Kidney epithelial cell (primary cell): ENCODE data around the gene ZC3H7B. TPM values are rescaled to one million over a fixed set of nuclear protein-coding genes. Genes with fewer than 3 reads are reported as not detected.
"Not testable (repeated sequence)": the region's sequence is repeated elsewhere in the genome, so short reads cannot be mapped to it uniquely, and the experiment has no call there.

Experiments used
- DNase-seq: peaks from one replicate; pipeline ENCODE4 v3.0.0-alpha.2; 2010; ENCODE audit warnings: low read depth
- H3K27me3 ChIP-seq: 2 replicates; pipeline ENCODE4 v1.6.0; 2011; ENCODE audit warnings: low read length; ENCODE audit not compliant: control insufficient read depth, insufficient read depth
- H3K36me3 ChIP-seq: 2 replicates; pipeline ENCODE4 v1.5.1; 2011; ENCODE audit warnings: low read length; ENCODE audit not compliant: control insufficient read depth, insufficient read depth
- H3K4me3 ChIP-seq: 2 replicates; pipeline ENCODE4 v1.5.1; 2011; ENCODE audit warnings: low read depth, mild to moderate bottlenecking, control low read depth, low read length
- total RNA-seq: library from RNA; depleted of rRNA; stranded (reverse); fragments of >200 nt; gene quantifications from 2 replicates; pipeline ENCODE4 v1.2.3, GENCODE V29; 2015
- TF ChIP-seq, protein P1 (sequence below): IDR thresholded peaks from 2 replicates; pipeline ENCODE4 v1.5.1; 2011; ENCODE audit warnings: mild to moderate bottlenecking, moderate library complexity, low read length, control low read depth, inconsistent platforms; ENCODE audit not compliant: insufficient read depth, poor library complexity, severe bottlenecking

ZC3H7B gene
- total RNA-seq, 1 donor from 2014 or later: 57.7 TPM

DNA sequence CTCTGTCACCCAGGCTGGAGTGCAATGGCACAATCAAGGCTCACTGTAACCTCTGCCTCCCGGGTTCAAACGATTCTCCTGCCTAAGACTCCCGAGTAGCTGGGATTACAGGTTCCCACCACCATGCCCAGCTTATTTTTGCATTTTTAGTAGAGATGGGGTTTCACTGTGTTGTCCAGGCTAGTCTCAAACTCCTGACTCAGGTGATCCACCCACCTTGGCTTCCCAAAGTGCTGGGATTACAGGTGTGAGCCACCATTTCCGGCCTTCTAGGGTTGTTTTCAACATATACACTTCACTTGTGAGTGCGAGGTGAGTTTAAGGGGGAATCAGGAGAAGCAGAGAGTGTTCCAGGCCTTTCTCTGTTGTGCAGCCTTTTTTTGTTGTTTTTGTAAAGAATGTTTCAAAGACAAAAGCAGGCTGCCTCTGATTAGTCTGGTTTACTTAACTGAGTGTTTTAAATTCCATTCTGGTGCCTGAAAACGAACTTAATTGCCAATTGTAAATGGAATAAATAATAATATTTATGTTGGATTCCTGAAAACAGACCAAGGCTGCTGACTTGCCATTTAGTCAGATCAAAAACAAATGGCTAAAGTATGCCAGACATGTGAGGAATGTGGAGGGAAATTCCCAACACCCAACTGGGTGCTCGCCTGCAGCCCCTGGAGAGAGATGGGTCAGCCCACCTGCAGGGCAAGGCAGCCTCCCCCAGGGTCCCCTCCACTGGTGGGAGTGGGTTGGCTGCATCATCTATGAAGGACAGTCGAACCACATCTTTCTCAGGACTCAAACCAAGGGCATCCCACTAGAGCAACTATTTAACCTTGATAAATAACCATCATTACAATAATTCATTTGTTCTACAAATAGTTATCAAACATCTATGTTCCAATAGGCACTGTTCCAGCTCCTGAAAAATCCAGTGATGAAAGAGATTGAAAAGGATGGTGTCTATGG is 10.8 kb upstream of the ZC3H7B start:
- TF ChIP-seq, protein P1, sequence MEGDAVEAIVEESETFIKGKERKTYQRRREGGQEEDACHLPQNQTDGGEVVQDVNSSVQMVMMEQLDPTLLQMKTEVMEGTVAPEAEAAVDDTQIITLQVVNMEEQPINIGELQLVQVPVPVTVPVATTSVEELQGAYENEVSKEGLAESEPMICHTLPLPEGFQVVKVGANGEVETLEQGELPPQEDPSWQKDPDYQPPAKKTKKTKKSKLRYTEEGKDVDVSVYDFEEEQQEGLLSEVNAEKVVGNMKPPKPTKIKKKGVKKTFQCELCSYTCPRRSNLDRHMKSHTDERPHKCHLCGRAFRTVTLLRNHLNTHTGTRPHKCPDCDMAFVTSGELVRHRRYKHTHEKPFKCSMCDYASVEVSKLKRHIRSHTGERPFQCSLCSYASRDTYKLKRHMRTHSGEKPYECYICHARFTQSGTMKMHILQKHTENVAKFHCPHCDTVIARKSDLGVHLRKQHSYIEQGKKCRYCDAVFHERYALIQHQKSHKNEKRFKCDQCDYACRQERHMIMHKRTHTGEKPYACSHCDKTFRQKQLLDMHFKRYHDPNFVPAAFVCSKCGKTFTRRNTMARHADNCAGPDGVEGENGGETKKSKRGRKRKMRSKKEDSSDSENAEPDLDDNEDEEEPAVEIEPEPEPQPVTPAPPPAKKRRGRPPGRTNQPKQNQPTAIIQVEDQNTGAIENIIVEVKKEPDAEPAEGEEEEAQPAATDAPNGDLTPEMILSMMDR: no peak
- DNase-seq: peak; percentile 77
- no peak overlapping the region for H3K4me3 ChIP-seq

GRCh38 chr22:41294816-41295215 is 6.5 kb upstream of the ZC3H7B start:
- H3K27me3 ChIP-seq, DNase-seq, H3K4me3 ChIP-seq: not testable (repeated sequence)

More for the DNA sequence above, 10.8 kb upstream of the ZC3H7B start:
- Histone ChIP-seq H3K27me3 (no peaks in the 10 kb centered on the region), H3K36me3 (no peaks in the 10 kb centered on the region)

DNA sequence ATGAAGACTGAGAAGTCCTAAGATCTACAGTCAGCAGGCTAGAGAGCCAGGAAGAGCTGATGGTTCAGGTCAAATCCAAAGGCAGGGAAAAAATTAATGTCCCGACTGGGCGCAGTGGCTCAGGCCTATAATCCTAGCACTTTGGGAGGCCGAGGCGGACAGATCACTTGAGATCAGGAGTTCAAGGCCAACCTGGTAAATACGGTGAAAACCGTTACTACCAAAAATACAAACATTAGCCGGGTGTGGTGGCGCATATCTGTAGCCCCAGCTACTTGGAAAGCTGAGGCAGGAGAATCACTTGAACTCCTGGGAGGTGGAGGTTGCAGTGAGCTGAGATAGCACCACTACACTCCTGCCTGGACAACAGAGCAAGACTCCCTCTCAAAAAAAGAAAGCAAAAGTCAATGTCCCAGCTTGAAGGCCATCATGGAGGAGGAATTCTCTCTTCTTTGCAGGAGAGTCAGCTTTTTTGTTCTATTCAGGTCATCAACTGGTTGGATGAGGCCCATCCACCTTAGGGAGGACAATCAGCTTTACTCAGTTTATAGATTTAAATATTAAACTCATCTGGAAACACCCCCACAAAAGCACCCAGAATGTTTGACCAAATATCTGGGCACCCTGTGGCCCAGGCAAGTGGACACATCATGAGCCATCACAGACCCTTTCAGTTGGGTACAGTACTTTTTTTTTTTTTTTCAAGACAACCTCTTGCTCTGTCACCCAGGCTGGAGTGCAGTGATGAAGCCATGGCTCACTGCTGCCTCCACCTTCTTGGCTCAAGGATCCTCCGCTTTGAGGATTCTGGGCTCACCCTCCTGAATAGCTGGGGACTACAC is 4.3 kb upstream of the ZC3H7B start:
- Histone ChIP-seq H3K27me3 (no peaks in the 10 kb centered on the region), H3K4me3 (no peak overlapping the region)
- DNase-seq: no peak

More at GRCh38 chr22:41294816-41295215, 6.5 kb upstream of the ZC3H7B start:
- not testable (repeated sequence) for H3K36me3 ChIP-seq

DNA sequence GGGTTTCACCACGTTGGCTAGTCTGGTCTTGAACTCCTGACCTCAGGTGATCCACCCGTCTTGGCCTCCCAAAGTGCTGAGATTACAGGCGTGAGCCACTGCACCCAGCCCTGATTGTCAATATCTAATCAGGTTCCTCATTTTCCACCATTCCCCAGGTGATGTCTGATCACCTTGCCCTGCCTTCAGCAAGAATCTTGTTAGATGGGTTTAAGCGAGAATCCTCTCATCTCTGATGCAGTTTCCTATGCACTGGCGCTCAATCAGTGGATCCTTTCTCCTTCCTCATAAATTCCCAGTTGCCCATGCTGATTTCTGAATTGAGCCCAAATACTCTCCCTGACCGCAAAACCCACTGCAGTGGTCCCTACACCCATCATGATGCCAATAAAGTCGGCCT is 664 bp upstream of the ZC3H7B start:
- DNase-seq: no peak
- Histone ChIP-seq H3K27me3 (no peaks in the 10 kb centered on the region), H3K4me3 (peak overlapping the region; percentile 70), H3K36me3 (no peaks in the 10 kb centered on the region)
- TF ChIP-seq, protein P1: no peak

More for the DNA sequence above, 4.3 kb upstream of the ZC3H7B start:
- no peaks in the 10 kb centered on the region for H3K36me3 ChIP-seq
- TF ChIP-seq, protein P1: no peak

DNA sequence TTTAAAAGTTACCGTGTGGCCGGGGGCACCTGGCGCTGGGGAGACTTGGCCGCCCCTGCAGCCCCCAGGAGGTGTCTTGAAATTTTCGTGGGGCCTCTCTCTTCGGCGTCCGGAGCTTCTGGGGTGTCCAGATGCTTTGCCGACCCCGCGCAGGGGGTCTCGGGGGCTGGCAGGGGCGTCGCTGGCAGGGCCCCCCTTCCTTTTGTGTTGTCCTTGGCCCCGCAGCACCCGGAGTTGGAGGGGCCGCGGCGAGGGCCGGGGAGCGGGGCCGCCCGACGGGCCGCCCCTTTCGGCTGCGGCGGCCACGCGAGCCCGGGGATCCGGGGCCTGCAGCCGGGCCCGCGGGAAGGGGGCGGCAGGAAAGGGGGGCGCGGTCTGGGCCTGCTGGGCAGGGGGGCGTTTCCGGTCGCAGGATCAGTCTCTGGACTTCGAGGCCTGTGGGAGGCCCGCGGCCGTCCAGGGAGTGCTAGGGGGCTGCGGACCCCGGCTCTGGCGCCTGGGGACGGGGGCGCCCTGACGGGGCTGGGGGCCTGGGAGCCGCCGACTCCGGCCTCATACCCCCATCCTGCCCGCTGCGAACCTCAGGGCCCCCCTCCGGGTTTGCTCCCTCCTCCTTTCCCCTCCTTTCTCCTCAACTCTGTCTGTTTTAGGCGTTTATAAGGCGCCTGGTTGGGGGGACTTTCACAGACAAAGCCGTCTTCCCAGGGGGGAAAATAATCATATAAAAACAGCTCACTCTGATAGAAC is 869 bp downstream of the ZC3H7B start:
- DNase-seq: no peak
- H3K27me3 ChIP-seq: no peaks in the 10 kb centered on the region
- TF ChIP-seq, protein P1: no peak
- no peaks in the 10 kb centered on the region for H3K36me3 ChIP-seq
- H3K4me3 ChIP-seq: peak overlapping the region; percentile 70
